OCI-LY7 (cell line): Measurements from ENCODE around the gene MSRB1. TPM values are rescaled to one million over a fixed set of nuclear protein-coding genes. Genes with fewer than 3 reads are reported as not detected.

ENCODE experiments used
- BruUV-seq: library from RNA; stranded (reverse); fragments of 400-500 nt; replicated peaks from 2 replicates; lab custom pipeline; 2021; lab: Mats Ljungman, UMichigan
- CTCF ChIA-PET: fragments of 300-600 bp; sonication (Branson Sonifier 250); formaldehyde crosslinking; loops from one replicate; lab custom pipeline; 2022; ENCODE audit warnings: antibody characterized with exemption; ENCODE audit not compliant: unreplicated experiment; lab: Charles Lee
- POLR2A ChIA-PET: fragments of 300-600 bp; sonication (Branson Sonifier 250); formaldehyde crosslinking; loops from one replicate; lab custom pipeline; 2022; ENCODE audit warnings: antibody characterized with exemption; lab: Charles Lee
- DNase-seq: peaks from one replicate; pipeline ENCODE4 v3.0.0-alpha.2; 2015; ENCODE audit warnings: low spot score
- H2AFZ ChIP-seq: fragments of 200-600 bp; sonication (generic), shearing (Covaris generic); 2 replicates; pipeline ENCODE4 v1.6.1; 2014; ENCODE audit warnings: mild to moderate bottlenecking, antibody characterized with exemption, low read length, moderate library complexity
- H3K27ac ChIP-seq: fragments of 200-600 bp; sonication (generic); 2 replicates; pipeline ENCODE4 v1.5.1; 2014; ENCODE audit warnings: mixed run types, low read depth, mild to moderate bottlenecking, moderate library complexity, low read length, inconsistent platforms; ENCODE audit not compliant: poor library complexity, severe bottlenecking
- H3K36me3 ChIP-seq: fragments of 200-600 bp; sonication (generic); 2 replicates; pipeline ENCODE4 v1.6.1; 2014; ENCODE audit warnings: mild to moderate bottlenecking, antibody characterized with exemption, low read length, moderate library complexity, mixed read lengths; ENCODE audit not compliant: insufficient read depth
- H3K4me1 ChIP-seq: fragments of 200-600 bp; sonication (generic); 2 replicates; pipeline ENCODE4 v1.5.1; 2014; ENCODE audit warnings: mild to moderate bottlenecking, low read length; ENCODE audit not compliant: insufficient read depth, poor library complexity, severe bottlenecking
- H3K4me2 ChIP-seq: fragments of 200-600 bp; sonication (generic); 2 replicates; pipeline ENCODE4 v1.6.1; 2014; ENCODE audit warnings: mild to moderate bottlenecking, low read length
- H3K4me3 ChIP-seq: fragments of 200-600 bp; sonication (generic); 2 replicates; pipeline ENCODE4 v1.5.1; 2014; ENCODE audit warnings: mild to moderate bottlenecking, low read depth, low read length; ENCODE audit not compliant: poor library complexity, severe bottlenecking
- H3K79me2 ChIP-seq: fragments of 200-600 bp; sonication (generic); 2 replicates; pipeline ENCODE4 v1.6.1; 2016; ENCODE audit warnings: low read depth, mild to moderate bottlenecking, low read length, moderate library complexity, mixed read lengths; ENCODE audit not compliant: insufficient read depth
- H3K9me2 ChIP-seq: fragments of 200-600 bp; sonication (generic); 2 replicates; pipeline ENCODE4 v1.6.1; 2016; ENCODE audit warnings: mild to moderate bottlenecking, low read length, mixed read lengths; ENCODE audit not compliant: insufficient read depth
- H3K9me3 ChIP-seq: fragments of 200-600 bp; sonication (generic); 2 replicates; pipeline ENCODE4 v1.6.1; 2014; ENCODE audit warnings: mild to moderate bottlenecking, mixed run types, low read length, mixed read lengths
- H4K20me1 ChIP-seq: fragments of 200-600 bp; sonication (generic); 2 replicates; pipeline ENCODE4 v1.6.1; 2014; ENCODE audit warnings: mild to moderate bottlenecking, antibody characterized with exemption, low read length, moderate library complexity, mixed read lengths; ENCODE audit not compliant: insufficient read depth
- EZH2phosphoT487 ChIP-seq: fragments of 200-600 bp; sonication (generic); IDR thresholded peaks from 2 replicates; pipeline ENCODE4 v1.6.1; 2018; ENCODE audit warnings: low read depth, borderline replicate concordance, mild to moderate bottlenecking, mixed run types, antibody characterized with exemption, low read length, moderate library complexity, mixed read lengths
- intact Hi-C: fragments of 100-400 bp; cut with micrococcal nuclease; formaldehyde crosslinking; loops from one replicate; pipeline ENCODE4 v1.10.0; 2022; ENCODE audit not compliant: unreplicated experiment
- small RNA-seq: library from RNA; depleted of rRNA; stranded (forward); fragments of <200 nt; gene quantifications from one replicate; pipeline ENCODE3, GENCODE V24; 2014
- total RNA-seq, 2 experiments: library from RNA; depleted of rRNA in 1 of 2; stranded (reverse); fragments of >200 nt in 1 of 2; shearing (Covaris generic) in 1 of 2; gene quantifications; 2 replicates each; pipeline ENCODE4 v1.2.3, GENCODE V29; 2014 to 2022
- TF ChIP-seq, protein P1 (sequence below): fragments of 200-600 bp; sonication (generic); conservative IDR thresholded peaks from 2 replicates; pipeline ENCODE4 v1.5.1; 2014; ENCODE audit warnings: mild to moderate bottlenecking, antibody characterized with exemption, low read length, moderate library complexity, mixed read lengths

Gene MSRB1
- total RNA-seq, 2 experiments from 2014 or later, result 9.0 to 17.6 TPM

DNA sequence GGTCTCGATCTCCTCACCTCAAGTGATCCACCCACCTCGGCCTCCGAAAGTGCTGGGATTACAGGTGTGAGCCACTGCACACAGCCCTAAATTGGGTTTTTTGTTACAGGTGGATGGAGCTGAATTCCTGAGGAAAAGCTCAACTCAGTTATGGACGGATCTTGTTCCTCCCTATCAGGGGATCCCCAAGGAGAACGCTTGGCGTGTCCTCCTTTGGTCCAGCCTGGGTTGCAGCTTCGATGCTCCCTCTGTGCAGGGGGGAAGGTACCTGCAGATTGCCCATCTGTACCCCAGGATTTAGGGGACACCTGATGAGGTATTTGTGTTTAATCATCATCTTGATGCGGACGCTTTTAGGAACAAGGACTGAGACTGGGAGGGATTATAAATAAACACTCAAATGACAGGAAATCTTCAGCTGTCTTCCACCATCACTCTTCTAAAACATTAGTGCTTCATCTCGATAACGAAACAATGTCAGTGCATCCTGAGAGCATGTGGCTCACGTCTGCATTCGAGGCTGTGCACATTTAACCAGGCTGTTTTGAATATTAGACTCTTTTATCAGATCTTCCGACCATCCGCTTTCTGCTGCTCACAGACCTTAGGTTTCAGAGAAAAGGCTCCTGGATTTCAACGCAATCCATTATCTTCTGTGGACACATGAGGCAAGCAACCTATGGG, 52.8 kb downstream of the MSRB1 start:
- no peaks in the 10 kb centered on the region for H4K20me1 ChIP-seq
- no peak overlapping the region for H3K27ac ChIP-seq
- intact Hi-C loops, result no loop called here
- no peaks in the 10 kb centered on the region for H3K4me1 ChIP-seq
- H3K4me3 ChIP-seq, result no peak overlapping the region
- CTCF ChIA-PET, result no interaction called here
- TF ChIP-seq, protein P1, sequence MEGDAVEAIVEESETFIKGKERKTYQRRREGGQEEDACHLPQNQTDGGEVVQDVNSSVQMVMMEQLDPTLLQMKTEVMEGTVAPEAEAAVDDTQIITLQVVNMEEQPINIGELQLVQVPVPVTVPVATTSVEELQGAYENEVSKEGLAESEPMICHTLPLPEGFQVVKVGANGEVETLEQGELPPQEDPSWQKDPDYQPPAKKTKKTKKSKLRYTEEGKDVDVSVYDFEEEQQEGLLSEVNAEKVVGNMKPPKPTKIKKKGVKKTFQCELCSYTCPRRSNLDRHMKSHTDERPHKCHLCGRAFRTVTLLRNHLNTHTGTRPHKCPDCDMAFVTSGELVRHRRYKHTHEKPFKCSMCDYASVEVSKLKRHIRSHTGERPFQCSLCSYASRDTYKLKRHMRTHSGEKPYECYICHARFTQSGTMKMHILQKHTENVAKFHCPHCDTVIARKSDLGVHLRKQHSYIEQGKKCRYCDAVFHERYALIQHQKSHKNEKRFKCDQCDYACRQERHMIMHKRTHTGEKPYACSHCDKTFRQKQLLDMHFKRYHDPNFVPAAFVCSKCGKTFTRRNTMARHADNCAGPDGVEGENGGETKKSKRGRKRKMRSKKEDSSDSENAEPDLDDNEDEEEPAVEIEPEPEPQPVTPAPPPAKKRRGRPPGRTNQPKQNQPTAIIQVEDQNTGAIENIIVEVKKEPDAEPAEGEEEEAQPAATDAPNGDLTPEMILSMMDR, result no peak
- no peak for TF ChIP-seq EZH2phosphoT487
- DNase-seq, result no peak
- H2AFZ ChIP-seq, result no peak overlapping the region
- H3K4me2 ChIP-seq, result no peak overlapping the region
- no peaks in the 10 kb centered on the region for H3K36me3 ChIP-seq
- no peaks in the 10 kb centered on the region for H3K9me2 ChIP-seq
- POLR2A ChIA-PET, result interaction anchor here (0.7 kb wide), 1 partner anchor 20 kb away, joined by 4 read pairs; no protein-coding TSS in a partner anchor
- H3K79me2 ChIP-seq, result no peaks in the 10 kb centered on the region
- no TSS peak for BruUV-seq
- no peaks in the 10 kb centered on the region for H3K9me3 ChIP-seq

Small RNA genes lying within 50 kb of the gene (small RNA-seq; reads per million reads assigned to genes)
- gene AC005363.2 (not detected), gene SNORA10 (not detected), gene SNORA64 (not detected)

Other genes with a start within 250 kb of the MSRB1 start
- 95.9 and 114 TPM in 2 replicates for gene MAPK8IP3, start 237.0 kb downstream of the MSRB1 start, total RNA-seq (2014; rRNA removed; shearing (Covaris generic))
- 130 and 133 TPM in 2 replicates for gene MAPK8IP3, start 237.0 kb downstream of the MSRB1 start, total RNA-seq (2022)
- 38.2 and 54.5 TPM in 2 replicates for gene NME3, start 171.7 kb downstream of the MSRB1 start, total RNA-seq (2014; rRNA removed; shearing (Covaris generic))
- 30.6 and 34.8 TPM in 2 replicates for gene NME3, start 171.7 kb downstream of the MSRB1 start, total RNA-seq (2022)
- gene EME2, start 170.4 kb downstream of the MSRB1 start, total RNA-seq (2014; rRNA removed; shearing (Covaris generic)), result 22.0 and 23.8 TPM in 2 replicates
- 48.5 and 51.8 TPM in 2 replicates for gene EME2, start 170.4 kb downstream of the MSRB1 start, total RNA-seq (2022)
- 170 and 190 TPM in 2 replicates for gene MRPS34, start 170.1 kb downstream of the MSRB1 start, total RNA-seq (2014; rRNA removed; shearing (Covaris generic))
- gene MRPS34, start 170.1 kb downstream of the MSRB1 start, total RNA-seq (2022), result 176 and 196 TPM in 2 replicates
- 52.4 and 53.7 TPM in 2 replicates for gene SPSB3, start 160.6 kb downstream of the MSRB1 start, total RNA-seq (2014; rRNA removed; shearing (Covaris generic))
- gene SPSB3, start 160.6 kb downstream of the MSRB1 start, total RNA-seq (2022), result 33.6 and 39.5 TPM in 2 replicates
- 70.5 and 94.9 TPM in 2 replicates for gene NUBP2, start 160.2 kb downstream of the MSRB1 start, total RNA-seq (2014; rRNA removed; shearing (Covaris generic))
- gene NUBP2, start 160.2 kb downstream of the MSRB1 start, total RNA-seq (2022), result 58.2 and 62.7 TPM in 2 replicates
- 0.13 TPM in 1 of 2 replicates, not detected in the other for gene IGFALS, start 149.5 kb downstream of the MSRB1 start, total RNA-seq (2014; rRNA removed; shearing (Covaris generic))
- gene IGFALS, start 149.5 kb downstream of the MSRB1 start, total RNA-seq (2022), result 0.33 TPM in 1 of 2 replicates, not detected in the other
- 26.9 and 30.5 TPM in 2 replicates for gene HAGH, start 116.4 kb downstream of the MSRB1 start, total RNA-seq (2014; rRNA removed; shearing (Covaris generic))
- gene HAGH, start 116.4 kb downstream of the MSRB1 start, total RNA-seq (2022), result 29.9 and 36.8 TPM in 2 replicates
- 30.7 and 32.4 TPM in 2 replicates for gene FAHD1, start 116.0 kb downstream of the MSRB1 start, total RNA-seq (2014; rRNA removed; shearing (Covaris generic))
- 13.7 and 15.1 TPM in 2 replicates for gene FAHD1, start 116.0 kb downstream of the MSRB1 start, total RNA-seq (2022)
- not detected in 2 replicates for gene MEIOB, start 71.0 kb downstream of the MSRB1 start, total RNA-seq (2014; rRNA removed; shearing (Covaris generic))
- not detected in 2 replicates for gene MEIOB, start 71.0 kb downstream of the MSRB1 start, total RNA-seq (2022)
- gene HS3ST6, start 24.8 kb downstream of the MSRB1 start, total RNA-seq (2014; rRNA removed; shearing (Covaris generic)), result not detected in 2 replicates
- not detected in 2 replicates for gene HS3ST6, start 24.8 kb downstream of the MSRB1 start, total RNA-seq (2022)
- 0.35 TPM in 1 of 2 replicates, not detected in the other for gene RPL3L, start 11.5 kb upstream of the MSRB1 start, total RNA-seq (2014; rRNA removed; shearing (Covaris generic))
- gene RPL3L, start 11.5 kb upstream of the MSRB1 start, total RNA-seq (2022), result 0.63 and 0.72 TPM in 2 replicates
- gene NDUFB10, start 16.3 kb upstream of the MSRB1 start, total RNA-seq (2014; rRNA removed; shearing (Covaris generic)), result 240 and 317 TPM in 2 replicates
- gene NDUFB10, start 16.3 kb upstream of the MSRB1 start, total RNA-seq (2022), result 180 and 201 TPM in 2 replicates
- 2,266 and 2,461 TPM in 2 replicates for gene RPS2, start 21.6 kb upstream of the MSRB1 start, total RNA-seq (2014; rRNA removed; shearing (Covaris generic))
- 3,120 and 3,140 TPM in 2 replicates for gene RPS2, start 21.6 kb upstream of the MSRB1 start, total RNA-seq (2022)
- not detected in 2 replicates for gene RNF151, start 23.7 kb upstream of the MSRB1 start, total RNA-seq (2014; rRNA removed; shearing (Covaris generic))
- not detected in 2 replicates for gene RNF151, start 23.7 kb upstream of the MSRB1 start, total RNA-seq (2022)
- gene TBL3, start 28.9 kb upstream of the MSRB1 start, total RNA-seq (2014; rRNA removed; shearing (Covaris generic)), result 58.5 and 67.2 TPM in 2 replicates
- 44.3 and 49.9 TPM in 2 replicates for gene TBL3, start 28.9 kb upstream of the MSRB1 start, total RNA-seq (2022)
- 0.22 and 2.1 TPM in 2 replicates for gene NOXO1, start 38.3 kb upstream of the MSRB1 start, total RNA-seq (2014; rRNA removed; shearing (Covaris generic))
- 0.30 and 0.59 TPM in 2 replicates for gene NOXO1, start 38.3 kb upstream of the MSRB1 start, total RNA-seq (2022)
- gene GFER, start 41.0 kb upstream of the MSRB1 start, total RNA-seq (2014; rRNA removed; shearing (Covaris generic)), result 25.1 and 32.3 TPM in 2 replicates
- gene GFER, start 41.0 kb upstream of the MSRB1 start, total RNA-seq (2022), result 31.1 and 40.2 TPM in 2 replicates
- 9.0 and 11.1 TPM in 2 replicates for gene SYNGR3, start 46.8 kb upstream of the MSRB1 start, total RNA-seq (2014; rRNA removed; shearing (Covaris generic))
- gene SYNGR3, start 46.8 kb upstream of the MSRB1 start, total RNA-seq (2022), result 10.3 and 12.0 TPM in 2 replicates
- 26.3 and 37.2 TPM in 2 replicates for gene ZNF598, start 66.6 kb upstream of the MSRB1 start, total RNA-seq (2014; rRNA removed; shearing (Covaris generic))
- gene ZNF598, start 66.6 kb upstream of the MSRB1 start, total RNA-seq (2022), result 80.4 and 83.8 TPM in 2 replicates
- 0.85 and 0.88 TPM in 2 replicates for gene NPW, start 76.6 kb upstream of the MSRB1 start, total RNA-seq (2014; rRNA removed; shearing (Covaris generic))
- 1.3 and 3.7 TPM in 2 replicates for gene NPW, start 76.6 kb upstream of the MSRB1 start, total RNA-seq (2022)
- gene NHERF2, start 83.7 kb upstream of the MSRB1 start, total RNA-seq (2014; rRNA removed; shearing (Covaris generic)), result not detected in 2 replicates
- gene NHERF2, start 83.7 kb upstream of the MSRB1 start, total RNA-seq (2022), result 0.27 and 0.31 TPM in 2 replicates
- gene NTHL1, start 104.6 kb upstream of the MSRB1 start, total RNA-seq (2014; rRNA removed; shearing (Covaris generic)), result 50.9 and 56.2 TPM in 2 replicates
- gene NTHL1, start 104.6 kb upstream of the MSRB1 start, total RNA-seq (2022), result 44.6 and 51.5 TPM in 2 replicates
- 42.8 and 57.2 TPM in 2 replicates for gene TSC2, start 104.8 kb upstream of the MSRB1 start, total RNA-seq (2014; rRNA removed; shearing (Covaris generic))
- 152 and 160 TPM in 2 replicates for gene TSC2, start 104.8 kb upstream of the MSRB1 start, total RNA-seq (2022)
- 76.5 and 87.4 TPM in 2 replicates for gene PKD1, start 192.7 kb upstream of the MSRB1 start, total RNA-seq (2014; rRNA removed; shearing (Covaris generic))
- 112 and 129 TPM in 2 replicates for gene PKD1, start 192.7 kb upstream of the MSRB1 start, total RNA-seq (2022)
- 3.1 and 5.0 TPM in 2 replicates for gene RAB26, start 205.4 kb upstream of the MSRB1 start, total RNA-seq (2014; rRNA removed; shearing (Covaris generic))
- 7.9 and 9.5 TPM in 2 replicates for gene RAB26, start 205.4 kb upstream of the MSRB1 start, total RNA-seq (2022)
- gene TRAF7, start 212.6 kb upstream of the MSRB1 start, total RNA-seq (2014; rRNA removed; shearing (Covaris generic)), result 50.1 and 53.6 TPM in 2 replicates
- gene TRAF7, start 212.6 kb upstream of the MSRB1 start, total RNA-seq (2022), result 82.3 and 103 TPM in 2 replicates